Transverse colon (tissue), 4 donors: ENCODE measurements around the gene FHAD1. TPM values are rescaled to one million over a fixed set of nuclear protein-coding genes. Genes with fewer than 3 reads are reported as not detected.

ENCODE experiments used
- DNase-seq: peaks from one replicate; pipeline ENCODE4 v3.0.0-alpha.2; 2019
- H3K27ac ChIP-seq, 4 donors: fragments of 200-600 bp; sonication (generic); 2 replicates each; pipeline ENCODE4 v1.5.1; 2016 to 2018; ENCODE audit warnings: inconsistent platforms in 4 of 4
- H3K27me3 ChIP-seq: fragments of 200-600 bp; sonication (generic); 2 replicates; pipeline ENCODE4 v1.5.1; 2017; ENCODE audit warnings: inconsistent platforms
- H3K36me3 ChIP-seq, 4 donors: fragments of 200-600 bp; sonication (generic); 2 replicates each; pipeline ENCODE4 v1.5.1; 2017 to 2019; ENCODE audit warnings: inconsistent platforms in 4 of 4
- H3K4me1 ChIP-seq, 4 donors: fragments of 200-600 bp; sonication (generic); 2 replicates each; pipeline ENCODE4 v1.5.1; 2017 to 2020; ENCODE audit warnings: inconsistent platforms in 4 of 4
- H3K4me3 ChIP-seq, 4 donors: fragments of 200-600 bp; sonication (generic); 1 replicate in 1 of 4; 2 replicates in 3 of 4; pipeline versions ENCODE4 v1.5.1 to v1.6.1; 2017 to 2019; ENCODE audit warnings: inconsistent platforms in 4 of 4
- H3K9me3 ChIP-seq, 2 donors: fragments of 200-600 bp; sonication (generic); 2 replicates each; pipeline ENCODE4 v1.5.1; 2017 to 2019; ENCODE audit warnings: inconsistent platforms in 2 of 2
- CTCF ChIP-seq, 5 experiments: fragments of 200-600 bp in 3 of 5; fragments of 450-650 bp in 2 of 5; sonication (generic) in 3 of 5; IDR thresholded peaks; 1 replicate in 2 of 5; 2 replicates in 3 of 5; pipeline ENCODE4 v1.5.1; 2016 to 2017; ENCODE audit warnings: antibody characterized with exemption in 5 of 5, inconsistent platforms in 3 of 5, mild to moderate bottlenecking in 2 of 5, moderate library complexity in 1 of 5
- EP300 ChIP-seq: sonication (generic); formaldehyde crosslinking; IDR thresholded peaks from one replicate; pipeline ENCODE4 v1.6.1; 2017; ENCODE audit warnings: antibody characterized with exemption, low read depth
- POLR2A ChIP-seq: fragments of 450-650 bp; IDR thresholded peaks from one replicate; pipeline ENCODE4 v1.6.1; 2016; ENCODE audit warnings: antibody characterized with exemption, mild to moderate bottlenecking, moderate library complexity
- POLR2AphosphoS5 ChIP-seq, 3 donors: sonication (generic); formaldehyde crosslinking; IDR thresholded peaks; one replicate each; pipeline ENCODE4 v1.6.1; 2016; ENCODE audit warnings: antibody characterized with exemption in 3 of 3
- WGBS, 2 donors: methylation state at CpG; one replicate each; pipeline ENCODE4 v1.1.5; 2018; ENCODE audit warnings: low coverage in 1 of 2; 5-methylcytosine and 5-hydroxymethylcytosine counted together
- in situ Hi-C, 4 donors: fragments of 200-750 bp; cut with MboI; loops; one replicate each; pipeline versions ENCODE4 v1.15.0 to v1.15.1; 2017; ENCODE audit warnings: low sequenced_read_pairs in 3 of 4, low pct_ligation_motif_present in 1 of 4, low pct_unique_long_range_greater_than_20kb in 1 of 4
- intact Hi-C: fragments of 100-400 bp; cut with DNase I; formaldehyde crosslinking; loops from one replicate; pipeline ENCODE4 v1.15.1; 2023; ENCODE audit warnings: low total_unique reads
- total RNA-seq, 4 donors: library from RNA; depleted of rRNA; stranded (reverse); fragments of >200 nt; gene quantifications; one replicate each; pipeline ENCODE4 v1.1.0, GENCODE V29; 2016

Gene FHAD1
- total RNA-seq, 4 donors from 2014 or later = 0.75 to 0.82 TPM; not detected in 2

GRCh38 chr1:15382601-15383518 is 135.8 kb downstream of the FHAD1 start:
- intact Hi-C loops (no loop called here), in situ Hi-C loops (no loop called here)
- Histone ChIP-seq H3K4me3 (no peak overlapping the region), H3K36me3 (no peaks in the 10 kb centered on the region), H3K4me1 (peaks cover 0 to 6% (median 2%) of the 10 kb centered on the region in 4 donors), H3K27ac (no peak overlapping the region), H3K9me3 (no peaks in the 10 kb centered on the region), H3K27me3 (no peaks in the 10 kb centered on the region)
- TF ChIP-seq POLR2AphosphoS5 (IDR thresholded peaks at IDR 0.05) (no peak), CTCF (IDR thresholded peaks at IDR 0.05) (no peak), EP300 (no peak), POLR2A (no peak)
- no peak for DNase-seq
- WGBS, 2 donors = 94 to 95% methylated on average over 7 to 26 of the region's 26 CpGs

- Histone ChIP-seq H3K4me3 (no peak overlapping the region), H3K9me3 (no peaks in the 10 kb centered on the region), H3K27ac (no peak overlapping the region), H3K4me1 (peaks cover 0 to 6% (median 2%) of the 10 kb centered on the region in 4 donors), H3K36me3 (no peaks in the 10 kb centered on the region), H3K27me3 (no peaks in the 10 kb centered on the region)
- in situ Hi-C loops (no loop called here), intact Hi-C loops (no loop called here)
- TF ChIP-seq POLR2A (no peak), POLR2AphosphoS5 (IDR thresholded peaks at IDR 0.05) (no peak), EP300 (no peak), CTCF (IDR thresholded peaks at IDR 0.05) (no peak)
- 95% methylated on average over 5 of the region's 5 CpGs; no CpG with 5 or more reads in 1 of the 2 donors for WGBS, 2 donors
- DNase-seq = no peak
Observed at GRCh38 chr1:15383810-15384209, 136.8 kb downstream of the FHAD1 start.

GRCh38 chr1:15384301-15384901 is 137.4 kb downstream of the FHAD1 start:
- H3K4me1 ChIP-seq = peaks cover 0 to 6% (median 2%) of the 10 kb centered on the region in 4 donors
- H3K36me3 ChIP-seq = no peaks in the 10 kb centered on the region
- intact Hi-C loops (no loop called here), in situ Hi-C loops (no loop called here)
- no peak for TF ChIP-seq EP300
- TF ChIP-seq POLR2A = no peak
- no peak for TF ChIP-seq CTCF (IDR thresholded peaks at IDR 0.05)
- no peak for TF ChIP-seq POLR2AphosphoS5 (IDR thresholded peaks at IDR 0.05)
- 59 to 65% methylated on average over 10 to 19 of the region's 20 CpGs for WGBS, 2 donors
- H3K27me3 ChIP-seq = no peaks in the 10 kb centered on the region
- peak; percentile 26 for DNase-seq
- no peaks in the 10 kb centered on the region for H3K9me3 ChIP-seq
- H3K27ac ChIP-seq = no peak overlapping the region
- no peak overlapping the region for H3K4me3 ChIP-seq

- in situ Hi-C loops = no loop called here
- intact Hi-C loops = no loop called here
- 83 to 100% methylated on average over 1 to 3 of the region's 3 CpGs for WGBS, 2 donors
Observed at GRCh38 chr1:15385420-15385819, 138.4 kb downstream of the FHAD1 start.

More at GRCh38 chr1:15385420-15385819, 138.4 kb downstream of the FHAD1 start:
- H3K9me3 ChIP-seq = no peaks in the 10 kb centered on the region
- H3K4me3 ChIP-seq = no peak overlapping the region
- no peak for DNase-seq
- TF ChIP-seq POLR2AphosphoS5 (IDR thresholded peaks at IDR 0.05) (no peak), POLR2A (no peak), EP300 (no peak), CTCF (IDR thresholded peaks at IDR 0.05) (no peak)
- no peaks in the 10 kb centered on the region for H3K36me3 ChIP-seq
- H3K4me1 ChIP-seq = peaks cover 0 to 6% (median 2%) of the 10 kb centered on the region in 4 donors
- H3K27me3 ChIP-seq = no peaks in the 10 kb centered on the region
- no peak overlapping the region for H3K27ac ChIP-seq
